Brain microvascular endothelial cell (primary cell): ENCODE measurements around the gene CDCA4.

Experiments
- DNase-seq: peaks from one replicate; pipeline ENCODE4 v3.0.0-alpha.2; 2020
- H3K27ac ChIP-seq: fragments of 250-450 bp; sonication (Bioruptor Pico); 2 replicates; pipeline ENCODE4 v1.5.1; 2020; ENCODE audit warnings: mild to moderate bottlenecking, moderate library complexity
- H3K27me3 ChIP-seq: fragments of 250-450 bp; sonication (Bioruptor Pico); replicated peaks from 2 replicates; pipeline ENCODE4 v1.5.1; 2020; ENCODE audit warnings: mild to moderate bottlenecking
- H3K36me3 ChIP-seq: fragments of 250-450 bp; sonication (Bioruptor Pico); replicated peaks from 2 replicates; pipeline ENCODE4 v1.5.1; 2020; ENCODE audit warnings: mild to moderate bottlenecking
- H3K4me3 ChIP-seq: 2 replicates; pipeline ENCODE4 v1.5.1; 2011; ENCODE audit warnings: low read depth, mild to moderate bottlenecking, control low read depth, low read length, moderate library complexity
- in situ Hi-C: cut with HindIII; loops from 2 replicates; pipeline ENCODE4 v1.10.0; 2017; ENCODE audit warnings: low sequenced_read_pairs, low pct_ligation_motif_present
- TF ChIP-seq, protein P1 (sequence below): IDR thresholded peaks from 2 replicates; pipeline ENCODE4 v1.5.1; 2011; ENCODE audit warnings: low read depth, mild to moderate bottlenecking, moderate library complexity, low read length, control low read depth, inconsistent platforms; ENCODE audit errors: missing control alignments

The CDCA4 gene

DNA sequence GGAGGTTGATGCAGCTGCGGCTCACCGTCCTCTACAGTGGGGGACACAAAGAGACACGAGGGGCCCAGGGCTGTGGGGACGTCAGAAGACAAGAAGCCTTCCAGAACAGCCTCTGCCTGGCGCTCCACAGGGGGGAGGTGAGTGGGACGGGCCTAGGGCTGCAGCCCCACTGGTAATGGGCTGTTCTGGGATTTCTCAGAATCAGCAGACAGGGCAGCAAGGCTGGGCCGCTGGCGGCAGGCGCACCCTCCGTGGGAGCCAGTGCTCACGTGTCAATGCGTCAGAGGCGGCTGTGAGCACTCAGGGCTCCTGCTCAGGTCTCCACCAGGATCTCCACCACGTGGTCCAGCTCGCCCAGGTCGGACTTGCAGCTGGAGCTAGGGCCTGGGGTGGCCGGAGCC, 10.0 kb downstream of the CDCA4 start:
- Histone ChIP-seq H3K36me3 (peaks cover 27% of the 10 kb centered on the region), H3K27ac (no peak overlapping the region), H3K4me3 (no peak overlapping the region), H3K27me3 (no peaks in the 10 kb centered on the region)
- TF ChIP-seq, protein P1, sequence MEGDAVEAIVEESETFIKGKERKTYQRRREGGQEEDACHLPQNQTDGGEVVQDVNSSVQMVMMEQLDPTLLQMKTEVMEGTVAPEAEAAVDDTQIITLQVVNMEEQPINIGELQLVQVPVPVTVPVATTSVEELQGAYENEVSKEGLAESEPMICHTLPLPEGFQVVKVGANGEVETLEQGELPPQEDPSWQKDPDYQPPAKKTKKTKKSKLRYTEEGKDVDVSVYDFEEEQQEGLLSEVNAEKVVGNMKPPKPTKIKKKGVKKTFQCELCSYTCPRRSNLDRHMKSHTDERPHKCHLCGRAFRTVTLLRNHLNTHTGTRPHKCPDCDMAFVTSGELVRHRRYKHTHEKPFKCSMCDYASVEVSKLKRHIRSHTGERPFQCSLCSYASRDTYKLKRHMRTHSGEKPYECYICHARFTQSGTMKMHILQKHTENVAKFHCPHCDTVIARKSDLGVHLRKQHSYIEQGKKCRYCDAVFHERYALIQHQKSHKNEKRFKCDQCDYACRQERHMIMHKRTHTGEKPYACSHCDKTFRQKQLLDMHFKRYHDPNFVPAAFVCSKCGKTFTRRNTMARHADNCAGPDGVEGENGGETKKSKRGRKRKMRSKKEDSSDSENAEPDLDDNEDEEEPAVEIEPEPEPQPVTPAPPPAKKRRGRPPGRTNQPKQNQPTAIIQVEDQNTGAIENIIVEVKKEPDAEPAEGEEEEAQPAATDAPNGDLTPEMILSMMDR, result no peak
- no peak for DNase-seq
- in situ Hi-C loops, result no loop called here

DNA sequence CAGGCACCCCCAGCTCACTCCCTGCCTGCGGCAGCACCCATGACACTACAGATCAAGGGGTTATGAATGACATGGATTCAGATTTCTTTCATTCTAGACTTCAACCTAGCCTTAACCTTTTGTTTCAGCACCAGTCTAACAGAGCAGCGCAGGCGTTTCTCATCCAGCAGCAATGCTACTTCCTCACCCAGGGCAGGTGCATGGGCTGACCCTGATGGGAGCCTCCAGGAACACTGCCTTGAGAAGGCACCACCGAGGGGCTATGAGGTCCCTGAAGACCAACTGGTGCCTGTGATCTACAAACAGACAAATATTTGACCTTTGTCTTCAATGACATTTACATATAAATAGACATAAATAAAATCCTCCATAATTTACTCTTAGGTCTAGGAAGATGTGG, 10.8 kb downstream of the CDCA4 start:
- Histone ChIP-seq H3K27ac (no peak overlapping the region), H3K4me3 (no peak overlapping the region), H3K27me3 (no peaks in the 10 kb centered on the region), H3K36me3 (peaks cover 27% of the 10 kb centered on the region)
- DNase-seq, result no peak
- TF ChIP-seq, protein P1, result no peak
- in situ Hi-C loops, result no loop called here

DNA sequence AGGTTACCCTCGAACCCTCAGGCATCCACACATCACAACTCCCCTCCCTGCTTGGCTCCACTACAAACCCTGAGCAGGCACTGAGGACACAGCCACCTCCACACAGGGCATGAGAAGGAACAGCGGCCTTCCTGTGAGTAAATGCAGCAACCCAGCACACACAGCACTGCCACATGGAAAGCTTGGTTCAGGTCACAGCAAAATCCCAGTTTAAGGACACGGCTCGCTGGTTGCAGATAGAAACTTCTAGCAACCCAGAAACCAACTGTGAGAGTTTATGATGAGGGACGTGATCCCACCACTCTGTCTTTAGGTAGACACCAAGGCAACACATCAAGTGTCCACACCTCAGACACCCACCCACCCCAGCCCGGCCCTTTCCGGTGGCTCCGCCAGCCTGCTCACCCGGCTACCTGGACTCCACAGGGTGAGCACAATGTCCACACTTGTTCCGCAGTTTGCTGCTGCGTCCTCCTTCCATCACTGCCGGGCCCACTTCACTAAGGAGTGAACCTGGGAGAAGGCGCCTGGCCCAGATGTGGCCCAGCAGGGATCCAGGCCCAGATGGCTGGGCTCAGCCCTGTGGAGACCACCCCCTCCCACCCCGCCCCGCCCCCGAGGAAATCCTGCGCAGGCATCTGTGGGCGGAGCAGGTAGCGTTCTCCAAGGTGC, 13.2 kb downstream of the CDCA4 start:
- in situ Hi-C loops, result no loop called here
- no peak overlapping the region for H3K4me3 ChIP-seq
- no peak overlapping the region for H3K27ac ChIP-seq
- no peak for DNase-seq
- H3K27me3 ChIP-seq, result no peaks in the 10 kb centered on the region
- peaks cover 27% of the 10 kb centered on the region for H3K36me3 ChIP-seq
- TF ChIP-seq, protein P1, result no peak

DNA sequence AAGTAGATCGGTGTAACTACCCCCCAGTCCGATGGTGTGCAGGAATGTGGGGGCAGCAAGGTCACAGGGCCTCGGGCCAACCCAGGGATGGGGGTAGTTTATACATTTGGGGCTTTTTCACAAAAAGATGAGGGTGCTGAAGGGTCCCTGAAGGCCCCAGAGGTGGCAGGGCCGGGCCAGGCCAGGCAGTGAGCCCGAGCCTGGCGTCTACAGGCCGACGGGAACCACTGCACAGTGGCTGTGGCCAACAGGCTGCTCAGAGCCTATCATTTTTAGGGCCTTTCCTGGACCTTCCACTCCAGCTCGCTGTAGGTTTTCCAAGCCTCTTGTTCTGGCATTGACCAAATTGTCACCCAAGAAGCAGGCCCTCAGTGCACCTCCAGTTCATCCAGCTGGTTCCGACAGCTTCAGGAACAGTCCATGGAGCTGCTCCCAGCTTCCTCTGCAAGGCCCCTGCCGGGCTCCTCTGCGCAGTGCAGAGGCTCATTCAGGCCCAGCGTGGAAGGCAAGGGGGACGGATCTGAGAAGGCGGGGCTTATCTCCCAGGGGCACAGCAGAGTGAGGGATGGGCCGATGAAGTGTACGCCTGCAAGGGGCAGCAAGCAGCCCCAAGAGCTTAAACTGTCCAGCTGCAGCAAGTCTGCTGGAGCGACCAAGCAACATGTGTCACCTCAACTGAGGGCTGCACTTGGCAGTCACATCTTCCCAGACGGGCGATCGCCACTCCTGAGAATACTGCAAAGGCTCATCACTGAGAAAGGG, 13.9 kb downstream of the CDCA4 start:
- H3K4me3 ChIP-seq, result no peak overlapping the region
- TF ChIP-seq, protein P1, result no peak
- no peaks in the 10 kb centered on the region for H3K27me3 ChIP-seq
- H3K36me3 ChIP-seq, result peaks cover 27% of the 10 kb centered on the region
- no peak for DNase-seq
- in situ Hi-C loops, result no loop called here
- H3K27ac ChIP-seq, result no peak overlapping the region

DNA sequence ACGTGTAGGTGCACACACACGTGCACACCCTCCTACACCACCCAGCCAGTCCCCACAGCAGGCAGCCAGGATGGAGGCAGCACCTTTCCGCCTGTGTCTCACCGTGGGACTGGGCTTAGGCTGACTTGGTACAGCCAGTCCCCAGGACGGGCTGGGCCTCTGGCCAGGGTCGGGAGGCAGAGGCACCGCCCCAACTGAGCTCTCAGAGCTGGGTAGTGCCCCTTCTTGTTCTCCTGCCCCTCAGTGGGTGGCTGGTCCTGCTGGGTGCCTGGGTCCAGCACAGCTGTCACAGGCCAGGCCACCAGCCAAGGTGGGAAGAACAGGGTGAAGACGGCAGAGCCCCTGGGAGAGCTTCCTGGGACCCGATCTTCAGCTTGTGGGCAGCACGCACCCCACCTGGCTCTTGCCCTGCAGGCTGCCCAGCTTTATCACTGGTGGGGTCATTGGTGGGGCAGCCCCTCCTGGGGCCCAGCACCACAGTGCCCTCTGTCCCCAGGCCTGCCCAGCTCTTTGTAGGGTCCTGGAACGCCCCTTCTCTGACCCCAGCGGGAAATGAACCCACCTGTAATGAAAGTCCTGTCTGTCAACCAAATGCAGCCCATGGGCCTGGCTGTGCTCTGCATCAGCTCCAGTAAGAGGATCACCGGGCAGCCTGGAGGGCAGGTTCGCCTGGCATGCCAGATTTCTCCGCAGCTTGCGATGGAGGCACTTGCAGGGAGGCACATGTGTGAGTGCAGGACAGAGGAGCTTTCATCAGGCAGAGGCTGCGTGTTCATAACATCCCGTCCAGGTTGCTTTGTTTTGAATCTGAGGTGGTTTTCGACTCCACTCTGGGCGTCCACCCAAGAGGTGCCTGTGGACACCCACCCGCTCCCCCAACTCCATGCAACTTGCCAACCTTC, 14.7 kb downstream of the CDCA4 start:
- in situ Hi-C loops, result no loop called here
- H3K4me3 ChIP-seq, result no peak overlapping the region
- H3K36me3 ChIP-seq, result peaks cover 23% of the 10 kb centered on the region
- no peak for DNase-seq
- H3K27me3 ChIP-seq, result no peaks in the 10 kb centered on the region
- TF ChIP-seq, protein P1, result no peak
- H3K27ac ChIP-seq, result no peak overlapping the region
